Urinary bladder (tissue), 2 donors: ENCODE data around the gene ZNF260. TPM values are rescaled to one million over a fixed set of nuclear protein-coding genes. Genes with fewer than 3 reads are reported as not detected.

Experiments used
- polyA plus RNA-seq: library from polyadenylated mRNA; stranded (reverse); fragments of 200-250 nt; gene quantifications from one replicate; pipeline ENCODE4 v1.2.3, GENCODE V29; 2013
- total RNA-seq: library from RNA; depleted of rRNA; stranded (reverse); fragments of >200 nt; gene quantifications from one replicate; pipeline ENCODE4 v1.2.3, GENCODE V29; 2014
- donor health status: healthy.

The ZNF260 gene
- total and polyA plus RNA-seq, 2 donors: 5.7 to 52.5 TPM

Other genes starting within 250 kb of the ZNF260 start
- gene ZFP14, start 149.1 kb downstream of the ZNF260 start, total RNA-seq: 25.6 TPM
- 2.2 TPM for gene ZFP14, start 149.1 kb downstream of the ZNF260 start, polyA plus RNA-seq
- 22.6 TPM for gene ZFP82, start 109.6 kb downstream of the ZNF260 start, total RNA-seq
- gene ZFP82, start 109.6 kb downstream of the ZNF260 start, polyA plus RNA-seq: 4.2 TPM
- 39.4 TPM for gene ZNF566, start 38.7 kb downstream of the ZNF260 start, total RNA-seq
- 6.0 TPM for gene ZNF566, start 38.7 kb downstream of the ZNF260 start, polyA plus RNA-seq
- gene ZNF529, start 45.0 kb upstream of the ZNF260 start, total RNA-seq: 36.2 TPM
- gene ZNF529, start 45.0 kb upstream of the ZNF260 start, polyA plus RNA-seq: 6.4 TPM
- 30.3 TPM for gene ZNF382, start 77.0 kb upstream of the ZNF260 start, total RNA-seq
- gene ZNF382, start 77.0 kb upstream of the ZNF260 start, polyA plus RNA-seq: 4.2 TPM
- gene ZNF461, start 138.6 kb upstream of the ZNF260 start, total RNA-seq: 19.9 TPM
- gene ZNF461, start 138.6 kb upstream of the ZNF260 start, polyA plus RNA-seq: 4.7 TPM
- gene ZNF567, start 159.3 kb upstream of the ZNF260 start, total RNA-seq: 22.9 TPM
- 5.2 TPM for gene ZNF567, start 159.3 kb upstream of the ZNF260 start, polyA plus RNA-seq
- gene ZNF850, start 244.5 kb upstream of the ZNF260 start, total RNA-seq: 10.8 TPM
- gene ZNF850, start 244.5 kb upstream of the ZNF260 start, polyA plus RNA-seq: 1.0 TPM